ENCODE results near the gene STEAP1B.

STEAP1B gene

GRCh38 chr7:22400150-22400814, 99.7 kb downstream of the STEAP1B start:
- DNase-seq (ENCODE audit: low spot score) = no peak

- DNase-seq (ENCODE audit: low spot score) = no peak
Observed at GRCh38 chr7:22399546-22399945, 100.4 kb downstream of the STEAP1B start.

GRCh38 chr7:22399091-22399490, 100.9 kb downstream of the STEAP1B start:
- no peak for DNase-seq (ENCODE audit: low spot score)

DNA sequence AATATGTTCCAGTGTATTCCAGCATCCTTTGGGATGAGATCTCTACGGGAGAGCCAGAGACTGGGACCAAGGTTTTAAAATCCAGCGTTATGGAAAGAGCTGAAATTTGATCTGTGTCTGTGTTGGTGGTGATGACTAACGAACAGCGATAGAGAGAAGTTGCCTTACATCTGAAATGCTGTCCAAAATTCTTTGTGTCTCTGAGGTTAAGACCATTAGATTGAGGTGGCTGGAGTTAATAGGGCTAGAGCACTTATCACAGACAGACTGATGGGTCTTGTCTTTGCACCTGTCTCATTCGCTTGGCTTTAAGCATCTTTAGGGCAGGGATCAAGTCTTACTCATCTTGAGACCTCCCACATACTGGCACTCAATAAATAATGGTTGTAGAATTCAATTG, 102.0 kb downstream of the STEAP1B start:
- no peak for DNase-seq (ENCODE audit: low spot score)

GRCh38 chr7:22395222-22395621, 104.8 kb downstream of the STEAP1B start:
- DNase-seq (ENCODE audit: low spot score) = no peak

DNA sequence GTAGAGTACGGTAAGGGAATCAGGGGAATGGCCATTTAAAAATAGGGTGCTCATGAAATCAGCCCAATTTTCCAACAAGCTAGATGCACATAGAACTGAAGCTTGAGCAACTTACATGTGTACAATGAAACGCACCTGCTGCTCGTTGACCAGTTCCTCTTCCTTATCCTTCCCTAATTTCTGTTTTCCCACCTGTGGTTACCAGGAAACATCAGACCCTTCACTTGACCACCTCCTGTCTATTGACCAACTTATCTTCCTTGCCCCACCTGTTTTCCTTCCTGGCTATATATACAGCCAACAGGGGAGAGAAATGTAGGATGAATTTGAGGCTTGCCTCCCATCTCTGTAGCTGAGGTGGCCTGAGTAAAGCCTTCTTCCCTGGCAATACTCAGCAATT, 105.2 kb downstream of the STEAP1B start:
- no peak for DNase-seq (ENCODE audit: low spot score)

GRCh38 chr7:22393913-22394729, 105.9 kb downstream of the STEAP1B start:
- no peak for DNase-seq (ENCODE audit: low spot score)

DNA sequence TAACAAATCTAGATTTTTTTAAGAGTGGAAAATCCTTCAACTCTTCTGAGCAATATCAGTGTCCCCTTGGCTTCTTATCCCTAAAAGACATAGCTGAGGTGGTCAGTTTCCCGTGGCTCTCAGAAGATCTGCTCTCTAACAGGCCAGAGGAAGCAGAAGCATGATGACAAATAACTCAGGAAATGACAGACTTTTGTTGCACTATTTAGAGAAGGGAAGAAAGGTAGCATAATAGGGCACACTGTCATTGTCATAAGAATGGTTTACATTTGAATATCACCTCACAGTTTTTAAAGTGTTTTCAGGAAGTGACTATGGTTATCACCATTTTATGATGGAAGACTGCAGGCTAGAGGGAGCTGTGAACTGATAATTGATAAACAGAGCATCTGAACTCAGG, 109.5 kb downstream of the STEAP1B start:
- DNase-seq (ENCODE audit: low spot score) = no peak

GRCh38 chr7:22389892-22390291, 110.1 kb downstream of the STEAP1B start:
- no peak for DNase-seq (ENCODE audit: low spot score)

GRCh38 chr7:22387583-22387982, 112.4 kb downstream of the STEAP1B start:
- no peak for DNase-seq (ENCODE audit: low spot score)

- DNase-seq (ENCODE audit: low spot score) = no peak
Observed at GRCh38 chr7:22386865-22387264, 113.1 kb downstream of the STEAP1B start.

- no peak for DNase-seq (ENCODE audit: low spot score)
Observed at GRCh38 chr7:22386206-22386858, 113.7 kb downstream of the STEAP1B start.

DNA sequence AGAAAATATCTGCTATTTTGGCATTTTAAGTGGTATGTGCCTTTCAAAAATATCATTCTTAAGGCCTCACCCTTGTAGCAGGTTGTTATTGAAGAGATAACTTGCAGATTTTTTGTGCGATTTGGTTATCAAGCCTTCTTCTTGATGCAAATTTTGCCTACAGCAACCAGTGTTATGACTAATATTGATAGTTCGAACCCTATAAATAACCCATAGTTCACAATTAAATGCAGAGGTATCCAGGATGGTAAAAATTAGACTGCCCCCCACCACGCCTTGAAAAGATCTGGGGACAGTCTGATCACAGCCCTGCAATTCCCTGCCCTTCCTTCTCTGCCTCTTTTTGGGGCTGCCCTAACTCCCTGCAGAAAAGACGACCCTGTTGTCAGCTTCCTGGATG, 114.7 kb downstream of the STEAP1B start:
- no peak for DNase-seq (ENCODE audit: low spot score)

DNA sequence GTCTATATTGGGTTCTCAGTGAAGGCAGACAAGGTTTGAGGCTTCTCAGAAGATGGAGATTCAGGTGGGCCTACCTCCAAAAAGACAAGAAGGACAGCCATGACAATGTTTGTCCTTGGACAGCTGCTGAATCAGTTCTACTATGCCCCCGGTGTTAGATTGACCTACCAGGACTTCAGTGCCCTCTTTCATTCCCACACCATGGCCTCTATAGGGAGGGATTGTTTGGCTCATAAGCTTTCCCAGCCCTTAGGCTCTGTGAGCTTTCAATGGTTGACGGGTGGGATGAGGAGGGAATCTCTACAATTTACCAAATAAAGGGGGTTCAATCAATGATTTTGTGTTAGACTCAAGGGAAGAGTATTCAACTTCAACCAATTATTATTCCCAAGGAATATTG, 119.7 kb downstream of the STEAP1B start:
- DNase-seq (ENCODE audit: low spot score) = no peak

- no peak for DNase-seq (ENCODE audit: low spot score)
Observed at GRCh38 chr7:22378199-22378980, 121.6 kb downstream of the STEAP1B start.

- no peak for DNase-seq (ENCODE audit: low spot score)
Observed at GRCh38 chr7:22377703-22378102, 122.3 kb downstream of the STEAP1B start.

DNA sequence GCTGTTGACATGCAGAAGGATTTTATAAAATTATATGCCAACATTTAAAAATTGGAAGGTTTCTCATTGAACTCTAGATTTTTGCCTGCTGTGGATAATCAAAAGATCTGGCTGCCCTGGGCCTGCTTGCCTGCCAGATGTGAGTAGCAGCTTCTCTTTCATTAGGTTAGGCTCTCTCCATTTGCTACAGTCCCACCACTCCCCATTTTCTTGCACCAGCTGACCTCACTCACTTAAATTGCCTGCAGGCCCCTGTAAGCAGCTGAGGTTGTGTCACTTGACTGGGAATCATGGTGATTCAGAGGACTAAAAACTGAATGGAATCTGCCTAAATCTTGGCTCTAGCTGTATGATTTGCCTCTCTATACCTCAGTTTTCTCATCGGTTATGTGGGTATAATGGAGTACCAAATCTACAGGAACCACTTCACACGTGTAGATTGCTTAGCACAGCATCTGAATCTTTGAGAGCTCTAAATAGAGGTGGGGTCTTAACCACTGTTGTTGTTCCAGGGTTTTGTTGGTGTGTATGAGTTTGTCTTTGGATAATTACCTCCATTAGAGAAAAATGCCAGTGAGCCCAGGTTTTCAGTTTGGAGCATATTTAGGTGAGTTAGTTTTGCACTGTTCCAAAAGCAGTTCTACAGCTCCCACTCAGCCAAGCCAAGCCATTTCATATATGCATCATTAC, 124.5 kb downstream of the STEAP1B start:
- DNase-seq (ENCODE audit: low spot score) = no peak

GRCh38 chr7:22373911-22374310, 126.1 kb downstream of the STEAP1B start:
- DNase-seq (ENCODE audit: low spot score) = no peak

DNA sequence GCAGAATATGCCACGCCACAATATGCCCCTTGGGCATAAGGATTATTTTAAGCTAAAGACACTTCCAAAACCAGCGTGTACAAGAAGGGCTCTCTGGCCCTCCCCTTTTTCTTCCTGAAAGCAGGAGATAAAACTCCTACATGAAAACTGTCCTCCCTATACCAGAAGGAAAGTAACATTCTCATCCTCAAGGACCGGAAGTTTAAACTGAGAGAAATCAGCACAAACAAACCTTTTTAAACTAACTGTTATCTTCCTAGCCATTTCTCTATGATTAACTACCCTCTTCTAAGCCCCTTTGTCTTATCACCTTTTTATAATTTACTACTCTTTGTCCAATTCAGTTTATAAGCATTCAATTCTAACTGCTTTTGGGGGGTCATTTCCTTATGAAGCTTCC, 126.6 kb downstream of the STEAP1B start:
- no peak for DNase-seq (ENCODE audit: low spot score)

GRCh38 chr7:22372863-22373262, 127.1 kb downstream of the STEAP1B start:
- DNase-seq (ENCODE audit: low spot score) = no peak

DNA sequence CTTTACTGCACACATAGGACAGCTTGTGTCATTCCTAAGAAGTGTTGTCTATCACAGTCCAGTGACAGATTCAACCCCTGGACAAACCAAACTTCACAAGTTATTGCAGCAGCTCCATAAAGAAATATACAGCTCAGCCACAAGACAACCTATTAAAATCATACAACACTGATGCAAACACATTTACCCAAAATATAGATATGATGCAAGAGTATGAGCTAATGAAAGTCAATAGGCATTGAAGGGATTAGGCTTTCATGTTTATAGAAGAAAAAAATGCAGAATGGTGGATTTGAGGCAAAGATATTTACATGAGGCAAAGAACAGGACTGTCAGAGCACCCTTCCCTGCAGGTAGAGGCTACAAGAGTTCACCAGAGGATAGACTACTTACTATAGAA, 128.1 kb downstream of the STEAP1B start:
- no peak for DNase-seq (ENCODE audit: low spot score)

Measured in LoVo (cell line).